Measurements from ENCODE around the gene RGS11.
A peak's percentile ranks its signal among the peaks of the same experiment; 100 is the strongest.

The RGS11 gene

GRCh38 chr16:279531-279930 is 3.8 kb upstream of the RGS11 start:
- H3K4me1 ChIP-seq (ENCODE audit: control insufficient read depth, insufficient read depth, low read length), result peaks cover 9% of the 10 kb centered on the region; the same call in 1 of the 2 replicates
- no peak overlapping the region for H3K27ac ChIP-seq (ENCODE audit: low read depth, low read length)
- no peak overlapping the region for H3K9ac ChIP-seq (ENCODE audit: low read length)
- H3K27me3 ChIP-seq (ENCODE audit: control insufficient read depth, insufficient read depth, low read length), result peaks cover 64% of the 10 kb centered on the region
- no peaks in the 10 kb centered on the region for H3K36me3 ChIP-seq (ENCODE audit: control insufficient read depth, insufficient read depth, low read length)
- H3K4me3 ChIP-seq (ENCODE audit: low read depth, low read length), result peak overlapping the region; percentile 45; the same call in 1 of the 2 replicates
- no peaks in the 10 kb centered on the region for H3K9me3 ChIP-seq (ENCODE audit: control insufficient read depth, insufficient read depth, low read depth, low read length)

GRCh38 chr16:278863-279366 is 3.2 kb upstream of the RGS11 start:
- peaks cover 70% of the 10 kb centered on the region for H3K27me3 ChIP-seq (ENCODE audit: control insufficient read depth, insufficient read depth, low read length)
- H3K9me3 ChIP-seq (ENCODE audit: control insufficient read depth, insufficient read depth, low read depth, low read length), result no peaks in the 10 kb centered on the region
- no peak overlapping the region for H3K4me3 ChIP-seq (ENCODE audit: low read depth, low read length)
- H3K9ac ChIP-seq (ENCODE audit: low read length), result no peak overlapping the region
- peaks cover 9% of the 10 kb centered on the region; the same call in 1 of the 2 replicates for H3K4me1 ChIP-seq (ENCODE audit: control insufficient read depth, insufficient read depth, low read length)
- H3K27ac ChIP-seq (ENCODE audit: low read depth, low read length), result no peak overlapping the region
- H3K36me3 ChIP-seq (ENCODE audit: control insufficient read depth, insufficient read depth, low read length), result no peaks in the 10 kb centered on the region

- Histone ChIP-seq H3K27ac (ENCODE audit: low read depth, low read length) (no peak overlapping the region), H3K36me3 (ENCODE audit: control insufficient read depth, insufficient read depth, low read length) (no peaks in the 10 kb centered on the region), H3K4me3 (ENCODE audit: low read depth, low read length) (no peak overlapping the region), H3K9ac (ENCODE audit: low read length) (no peak overlapping the region), H3K4me1 (ENCODE audit: control insufficient read depth, insufficient read depth, low read length) (peaks cover 9% of the 10 kb centered on the region; the same call in 1 of the 2 replicates), H3K27me3 (ENCODE audit: control insufficient read depth, insufficient read depth, low read length) (peaks cover 76% of the 10 kb centered on the region), H3K9me3 (ENCODE audit: control insufficient read depth, insufficient read depth, low read depth, low read length) (no peaks in the 10 kb centered on the region)
Measured at GRCh38 chr16:276426-277077, 808 bp upstream of the RGS11 start.

GRCh38 chr16:275041-275641 is 603 bp downstream of the RGS11 start:
- Histone ChIP-seq H3K27ac (ENCODE audit: low read depth, low read length) (no peak overlapping the region), H3K4me1 (ENCODE audit: control insufficient read depth, insufficient read depth, low read length) (peaks cover 5% of the 10 kb centered on the region; the same call in 1 of the 2 replicates), H3K27me3 (ENCODE audit: control insufficient read depth, insufficient read depth, low read length) (peaks cover 66% of the 10 kb centered on the region), H3K9ac (ENCODE audit: low read length) (no peak overlapping the region), H3K9me3 (ENCODE audit: control insufficient read depth, insufficient read depth, low read depth, low read length) (no peaks in the 10 kb centered on the region), H3K4me3 (ENCODE audit: low read depth, low read length) (peak overlapping the region; percentile 70), H3K36me3 (ENCODE audit: control insufficient read depth, insufficient read depth, low read length) (no peaks in the 10 kb centered on the region)

- Histone ChIP-seq H3K27me3 (ENCODE audit: control insufficient read depth, insufficient read depth, low read length) (peaks cover 52% of the 10 kb centered on the region), H3K4me3 (ENCODE audit: low read depth, low read length) (no peak overlapping the region), H3K9ac (ENCODE audit: low read length) (no peak overlapping the region), H3K36me3 (ENCODE audit: control insufficient read depth, insufficient read depth, low read length) (no peaks in the 10 kb centered on the region), H3K4me1 (ENCODE audit: control insufficient read depth, insufficient read depth, low read length) (peaks cover 5% of the 10 kb centered on the region; the same call in 1 of the 2 replicates), H3K9me3 (ENCODE audit: control insufficient read depth, insufficient read depth, low read depth, low read length) (no peaks in the 10 kb centered on the region), H3K27ac (ENCODE audit: low read depth, low read length) (no peak overlapping the region)
Measured at GRCh38 chr16:273547-274421, 2.0 kb downstream of the RGS11 start.

- Histone ChIP-seq H3K9ac (ENCODE audit: low read length) (no peak overlapping the region), H3K4me1 (ENCODE audit: control insufficient read depth, insufficient read depth, low read length) (peaks cover 5% of the 10 kb centered on the region; the same call in 1 of the 2 replicates), H3K27me3 (ENCODE audit: control insufficient read depth, insufficient read depth, low read length) (peaks cover 44% of the 10 kb centered on the region)
Measured at GRCh38 chr16:272633-273546, 2.9 kb downstream of the RGS11 start.

GRCh38 chr16:270381-271255 is 5.1 kb downstream of the RGS11 start:
- H3K4me3 ChIP-seq (ENCODE audit: low read depth, low read length), result no peak overlapping the region
- H3K27ac ChIP-seq (ENCODE audit: low read depth, low read length), result no peak overlapping the region
- H3K9ac ChIP-seq (ENCODE audit: low read length), result no peak overlapping the region
- H3K9me3 ChIP-seq (ENCODE audit: control insufficient read depth, insufficient read depth, low read depth, low read length), result no peaks in the 10 kb centered on the region
- peaks cover 27% of the 10 kb centered on the region for H3K27me3 ChIP-seq (ENCODE audit: control insufficient read depth, insufficient read depth, low read length)
- peaks cover 5% of the 10 kb centered on the region; the same call in 1 of the 2 replicates for H3K4me1 ChIP-seq (ENCODE audit: control insufficient read depth, insufficient read depth, low read length)
- no peaks in the 10 kb centered on the region for H3K36me3 ChIP-seq (ENCODE audit: control insufficient read depth, insufficient read depth, low read length)

More at GRCh38 chr16:272633-273546, 2.9 kb downstream of the RGS11 start:
- Histone ChIP-seq H3K27ac (ENCODE audit: low read depth, low read length) (no peak overlapping the region), H3K9me3 (ENCODE audit: control insufficient read depth, insufficient read depth, low read depth, low read length) (no peaks in the 10 kb centered on the region), H3K36me3 (ENCODE audit: control insufficient read depth, insufficient read depth, low read length) (no peaks in the 10 kb centered on the region), H3K4me3 (ENCODE audit: low read depth, low read length) (no peak overlapping the region)

GRCh38 chr16:269061-269796 is 6.5 kb downstream of the RGS11 start:
- H3K27ac ChIP-seq (ENCODE audit: low read depth, low read length), result no peak overlapping the region
- no peaks in the 10 kb centered on the region for H3K9me3 ChIP-seq (ENCODE audit: control insufficient read depth, insufficient read depth, low read depth, low read length)
- no peaks in the 10 kb centered on the region for H3K4me1 ChIP-seq (ENCODE audit: control insufficient read depth, insufficient read depth, low read length)
- peaks cover 10% of the 10 kb centered on the region for H3K36me3 ChIP-seq (ENCODE audit: control insufficient read depth, insufficient read depth, low read length)
- no peak overlapping the region for H3K4me3 ChIP-seq (ENCODE audit: low read depth, low read length)
- H3K27me3 ChIP-seq (ENCODE audit: control insufficient read depth, insufficient read depth, low read length), result peaks cover 15% of the 10 kb centered on the region
- no peak overlapping the region for H3K9ac ChIP-seq (ENCODE audit: low read length)

Data from HUES6 (cell line).